ENCODE measurements around the gene HTRA3. TPM values are rescaled to one million over a fixed set of nuclear protein-coding genes. Genes with fewer than 3 reads are reported as not detected.

The HTRA3 gene
- total RNA-seq, 2 experiments from 2014 or later: not detected

GRCh38 chr4:8332038-8332857 is 62.7 kb downstream of the HTRA3 start:
- no TSS peak for BruUV-seq (replicated peaks)
- no peak for DNase-seq (ENCODE audit: low spot score)

GRCh38 chr4:8332891-8333331 is 63.4 kb downstream of the HTRA3 start:
- H2AFZ ChIP-seq (ENCODE audit: low read length): no peak overlapping the region
- no peaks in the 10 kb centered on the region for H3K4me1 ChIP-seq (ENCODE audit: insufficient read depth, low read length, poor library complexity, severe bottlenecking)
- H3K4me2 ChIP-seq (ENCODE audit: low read length): no peak overlapping the region
- no peak for DNase-seq (ENCODE audit: low spot score)
- H3K36me3 ChIP-seq (ENCODE audit: insufficient read depth, low read length): no peaks in the 10 kb centered on the region
- H3K9me2 ChIP-seq (ENCODE audit: insufficient read depth, low read length): no peaks in the 10 kb centered on the region
- H4K20me1 ChIP-seq (ENCODE audit: insufficient read depth, low read length): no peaks in the 10 kb centered on the region
- no peak overlapping the region for H3K4me3 ChIP-seq (ENCODE audit: low read depth, low read length, poor library complexity, severe bottlenecking)
- POLR2A ChIA-PET: no interaction called here
- CTCF ChIA-PET (ENCODE audit: unreplicated experiment): no interaction called here
- intact Hi-C loops (cut with micrococcal nuclease; ENCODE audit: unreplicated experiment): no loop called here
- TF ChIP-seq CTCF (conservative IDR thresholded peaks at IDR 0.05; ENCODE audit: low read length): no peak
- no peak for TF ChIP-seq EZH2phosphoT487 (IDR thresholded peaks at IDR 0.05; ENCODE audit: borderline replicate concordance, low read depth, low read length)
- H3K79me2 ChIP-seq (ENCODE audit: insufficient read depth, low read depth, low read length): no peaks in the 10 kb centered on the region
- H3K9me3 ChIP-seq (ENCODE audit: low read length): 0 out of 2 replicates have a peak, but pooled peaks cover 9% of the 10 kb centered on the region
- BruUV-seq (replicated peaks): no TSS peak
- H3K27ac ChIP-seq (ENCODE audit: low read depth, low read length, poor library complexity, severe bottlenecking): no peak overlapping the region

More at GRCh38 chr4:8332038-8332857, 62.7 kb downstream of the HTRA3 start:
- no peak overlapping the region for H2AFZ ChIP-seq (ENCODE audit: low read length)
- no peaks in the 10 kb centered on the region for H3K9me2 ChIP-seq (ENCODE audit: insufficient read depth, low read length)
- CTCF ChIA-PET (ENCODE audit: unreplicated experiment): no interaction called here
- H3K4me1 ChIP-seq (ENCODE audit: insufficient read depth, low read length, poor library complexity, severe bottlenecking): no peaks in the 10 kb centered on the region
- no peak overlapping the region for H3K27ac ChIP-seq (ENCODE audit: low read depth, low read length, poor library complexity, severe bottlenecking)
- no peaks in the 10 kb centered on the region for H4K20me1 ChIP-seq (ENCODE audit: insufficient read depth, low read length)
- 0 out of 2 replicates have a peak, but pooled peaks cover 9% of the 10 kb centered on the region for H3K9me3 ChIP-seq (ENCODE audit: low read length)
- intact Hi-C loops (cut with micrococcal nuclease; ENCODE audit: unreplicated experiment): no loop called here
- H3K36me3 ChIP-seq (ENCODE audit: insufficient read depth, low read length): no peaks in the 10 kb centered on the region
- no peak overlapping the region for H3K4me3 ChIP-seq (ENCODE audit: low read depth, low read length, poor library complexity, severe bottlenecking)
- H3K79me2 ChIP-seq (ENCODE audit: insufficient read depth, low read depth, low read length): no peaks in the 10 kb centered on the region
- POLR2A ChIA-PET: no interaction called here
- TF ChIP-seq CTCF (conservative IDR thresholded peaks at IDR 0.05; ENCODE audit: low read length): no peak
- TF ChIP-seq EZH2phosphoT487 (IDR thresholded peaks at IDR 0.05; ENCODE audit: borderline replicate concordance, low read depth, low read length): no peak
- H3K4me2 ChIP-seq (ENCODE audit: low read length): no peak overlapping the region
